Stimulated activated CD4-positive, alpha-beta T cell treated with anti-CD3 and anti-CD28 coated beads, Interleukin-1b, Interleukin-23, amount 100 ng/mL, for 48 hours (primary cell): ENCODE measurements around the gene RASSF1.

ENCODE experiments used
- DNase-seq: peaks from one replicate; pipeline ENCODE4 v3.0.0-alpha.2; 2020

Gene RASSF1

GRCh38 chr3:50365080-50365841 is 24.6 kb upstream of the RASSF1 start:
- DNase-seq = peak; percentile 95

GRCh38 chr3:50364573-50365079 is 24.0 kb upstream of the RASSF1 start:
- DNase-seq = no peak

- no peak for DNase-seq
Measured at GRCh38 chr3:50359760-50360110, 19.1 kb upstream of the RASSF1 start.

GRCh38 chr3:50358911-50359759 is 18.5 kb upstream of the RASSF1 start, which contains the start of gene TMEM115:
TSS of gene TMEM115 (minus strand) at chr3:50359521. CDS start at chr3:50359063, 458 bp downstream.
- DNase-seq = peak; percentile 96

- DNase-seq = no peak
Measured at GRCh38 chr3:50358355-50358910, 17.8 kb upstream of the RASSF1 start.

GRCh38 chr3:50357481-50357880 is 16.8 kb upstream of the RASSF1 start:
- DNase-seq = no peak

- no peak for DNase-seq
Measured at GRCh38 chr3:50356553-50356952, 15.9 kb upstream of the RASSF1 start.

GRCh38 chr3:50355829-50356552 is 15.4 kb upstream of the RASSF1 start:
- DNase-seq = no peak

GRCh38 chr3:50354850-50355249 is 14.2 kb upstream of the RASSF1 start:
- DNase-seq = no peak

GRCh38 chr3:50354186-50354764 is 13.6 kb upstream of the RASSF1 start:
- no peak for DNase-seq

GRCh38 chr3:50353245-50354004 is 12.8 kb upstream of the RASSF1 start:
- no peak for DNase-seq

- no peak for DNase-seq
Measured at GRCh38 chr3:50352781-50353180, 12.1 kb upstream of the RASSF1 start.

GRCh38 chr3:50351323-50351697 is 10.7 kb upstream of the RASSF1 start:
- DNase-seq = no peak

- peak; percentile 99 for DNase-seq
Measured at GRCh38 chr3:50350527-50351322, 10.1 kb upstream of the RASSF1 start, which contains the start of the genes CYB561D2 and NPRL2. TSS of gene CYB561D2 (plus strand) at chr3:50350862. CDS start at chr3:50351434, 572 bp downstream. TSS of gene NPRL2 (minus strand) at chr3:50350775. CDS start at chr3:50350652, 123 bp downstream.

- no peak for DNase-seq
Measured at GRCh38 chr3:50350213-50350526, 9.5 kb upstream of the RASSF1 start.

GRCh38 chr3:50347187-50347813 is 6.7 kb upstream of the RASSF1 start:
- DNase-seq = peak; percentile 74

GRCh38 chr3:50345586-50346234 is 5.1 kb upstream of the RASSF1 start, which contains the start of gene ZMYND10:
TSS of gene ZMYND10 (minus strand) at chr3:50345732. CDS start at chr3:50345579, 153 bp downstream.
- peak; percentile 79 for DNase-seq

GRCh38 chr3:50345008-50345407 is 4.4 kb upstream of the RASSF1 start:
- no peak for DNase-seq

- DNase-seq = no peak
Measured at GRCh38 chr3:50342813-50343633, 2.4 kb upstream of the RASSF1 start.
